Stomach (tissue), 9 donors: Measurements from ENCODE around the gene GPC4. TPM values are rescaled to one million over a fixed set of nuclear protein-coding genes. Genes with fewer than 3 reads are reported as not detected.

Source experiments
- DNase-seq, 2 donors: peaks; one replicate each; pipeline versions ENCODE4 v3.0.0 to v3.0.0-alpha.2; 2013 to 2019
- H3K27ac ChIP-seq, 5 donors: fragments of 200-600 bp in 4 of 5; sonication (generic) in 4 of 5; one replicate each; pipeline ENCODE4 v1.5.1; 2013 to 2019; ENCODE audit warnings: mild to moderate bottlenecking in 1 of 5, moderate library complexity in 1 of 5
- H3K27me3 ChIP-seq, 3 donors: fragments of 200-600 bp; sonication (generic); one replicate each; pipeline ENCODE4 v1.5.1; 2017 to 2019; ENCODE audit warnings: mixed run types in 1 of 3
- H3K36me3 ChIP-seq, 4 donors: fragments of 200-600 bp; sonication (generic); 1 replicate in 3 of 4; 2 replicates in 1 of 4; pipeline ENCODE4 v1.5.1; 2016 to 2019
- H3K4me1 ChIP-seq, 4 donors: fragments of 200-600 bp; sonication (generic); one replicate each; pipeline ENCODE4 v1.5.1; 2016 to 2019
- H3K4me3 ChIP-seq, 4 donors: fragments of 200-600 bp; sonication (generic) in 3 of 4; one replicate each; pipeline ENCODE4 v1.5.1; 2016 to 2019; ENCODE audit warnings: mild to moderate bottlenecking in 1 of 4
- H3K9me3 ChIP-seq, 4 donors: fragments of 200-600 bp; sonication (generic); one replicate each; pipeline ENCODE4 v1.5.1; 2016 to 2019
- EP300 ChIP-seq: sonication (generic); formaldehyde crosslinking; IDR thresholded peaks from one replicate; pipeline ENCODE4 v1.6.1; 2017; ENCODE audit warnings: antibody characterized with exemption
- POLR2A ChIP-seq, 4 donors: fragments of 450-650 bp; IDR thresholded peaks; one replicate each; pipeline ENCODE4 v1.6.1; 2016; ENCODE audit warnings: antibody characterized with exemption in 4 of 4, control low read depth in 2 of 4, mild to moderate bottlenecking in 1 of 4, moderate library complexity in 1 of 4
- POLR2AphosphoS5 ChIP-seq, 3 donors: sonication (generic); formaldehyde crosslinking; IDR thresholded peaks; one replicate each; pipeline ENCODE4 v1.6.1; 2016; ENCODE audit warnings: antibody characterized with exemption in 3 of 3
- WGBS, 5 donors: extraction: QIAGEN DNeasy Blood & Tissue Kit in 3 of 5; methylation state at CpG; one replicate each; pipeline versions ENCODE4 v1.1.5 to v1.1.7; 2013 to 2018; 5-methylcytosine and 5-hydroxymethylcytosine counted together
- intact Hi-C: fragments of 100-400 bp; cut with DNase I; formaldehyde crosslinking; loops from one replicate; pipeline ENCODE4 v1.15.1; 2023; ENCODE audit warnings: low total_unique reads
- polyA plus RNA-seq, 3 donors: library from polyadenylated mRNA; stranded (reverse); fragments of 200-250 nt; gene quantifications; one replicate each; pipeline ENCODE4 v1.2.3, GENCODE V29; 2013
- total RNA-seq, 5 donors: library from RNA; depleted of rRNA; stranded (reverse); fragments of >200 nt; gene quantifications; one replicate each; pipeline versions ENCODE4 v1.1.0 to v1.2.3, GENCODE V29; 2014 to 2016
- TF ChIP-seq, protein P1 (sequence below), 7 experiments: fragments of 450-650 bp in 4 of 7; fragments of 200-600 bp in 3 of 7; sonication (generic) in 3 of 7; IDR thresholded peaks; one replicate each; pipeline ENCODE4 v1.5.1; 2016 to 2019; ENCODE audit warnings: antibody characterized with exemption in 7 of 7, control low read depth in 2 of 7, mild to moderate bottlenecking in 1 of 7
- donor health status: healthy with polysubstance abuse.
- donor health status: Bipolar disorder and iron deficiency.
- donor health status: healthy.

The GPC4 gene
- total and polyA plus RNA-seq, 8 donors = 3.5 to 32.1 (median 14.7) TPM

- 33 to 58% (median 43%) methylated on average over 1 to 2 of the region's 2 CpGs for WGBS, 5 donors
- Histone ChIP-seq H3K9me3 (no peaks in the 10 kb centered on the region), H3K4me3 (no peak overlapping the region), H3K4me1 (peaks cover 0 to 28% (median 10%) of the 10 kb centered on the region in 4 donors), H3K36me3 (no peaks in the 10 kb centered on the region), H3K27ac (no peak overlapping the region), H3K27me3 (peaks cover 0 to 6% (median 0%) of the 10 kb centered on the region in 3 donors)
- no peak for DNase-seq
- TF ChIP-seq POLR2AphosphoS5 (IDR thresholded peaks at IDR 0.05) (no peak), EP300 (no peak), POLR2A (IDR thresholded peaks at IDR 0.05) (no peak)
- TF ChIP-seq, protein P1, sequence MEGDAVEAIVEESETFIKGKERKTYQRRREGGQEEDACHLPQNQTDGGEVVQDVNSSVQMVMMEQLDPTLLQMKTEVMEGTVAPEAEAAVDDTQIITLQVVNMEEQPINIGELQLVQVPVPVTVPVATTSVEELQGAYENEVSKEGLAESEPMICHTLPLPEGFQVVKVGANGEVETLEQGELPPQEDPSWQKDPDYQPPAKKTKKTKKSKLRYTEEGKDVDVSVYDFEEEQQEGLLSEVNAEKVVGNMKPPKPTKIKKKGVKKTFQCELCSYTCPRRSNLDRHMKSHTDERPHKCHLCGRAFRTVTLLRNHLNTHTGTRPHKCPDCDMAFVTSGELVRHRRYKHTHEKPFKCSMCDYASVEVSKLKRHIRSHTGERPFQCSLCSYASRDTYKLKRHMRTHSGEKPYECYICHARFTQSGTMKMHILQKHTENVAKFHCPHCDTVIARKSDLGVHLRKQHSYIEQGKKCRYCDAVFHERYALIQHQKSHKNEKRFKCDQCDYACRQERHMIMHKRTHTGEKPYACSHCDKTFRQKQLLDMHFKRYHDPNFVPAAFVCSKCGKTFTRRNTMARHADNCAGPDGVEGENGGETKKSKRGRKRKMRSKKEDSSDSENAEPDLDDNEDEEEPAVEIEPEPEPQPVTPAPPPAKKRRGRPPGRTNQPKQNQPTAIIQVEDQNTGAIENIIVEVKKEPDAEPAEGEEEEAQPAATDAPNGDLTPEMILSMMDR (IDR thresholded peaks at IDR 0.05) = no peak
- intact Hi-C loops = no loop called here
These were observed 41.8 kb downstream of the GPC4 start for GRCh38 chrX:133373386-133374079.

DNA sequence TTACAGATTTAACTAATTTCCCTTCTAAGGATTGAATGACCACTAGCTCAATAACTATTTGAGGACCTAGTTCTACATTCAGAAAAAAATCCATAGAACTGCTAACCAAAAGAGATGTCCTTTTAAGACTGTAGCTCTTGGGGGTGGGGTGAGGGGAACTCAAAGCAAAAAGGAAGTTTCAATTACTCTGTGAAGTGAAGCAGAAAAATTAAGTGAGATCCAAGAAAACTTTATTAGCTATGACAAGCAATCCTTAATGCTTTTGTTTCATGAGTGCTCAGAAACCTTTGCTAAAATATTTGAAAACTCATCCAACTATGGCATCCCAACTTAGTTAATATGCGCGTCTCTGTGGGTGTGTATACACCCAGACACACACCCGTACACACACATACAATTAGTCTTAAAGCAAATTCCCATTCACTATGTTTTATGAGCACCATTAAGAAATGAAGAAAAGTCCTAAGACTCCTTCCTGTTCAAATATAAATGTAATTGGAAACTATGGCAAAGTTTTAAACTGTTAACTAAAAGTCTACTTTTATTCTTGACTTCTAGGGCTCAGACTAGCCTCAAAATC is 44.5 kb downstream of the GPC4 start:
- WGBS, 5 donors = 86 to 100% (median 89%) methylated on average over 3 of the region's 3 CpGs
- intact Hi-C loops = no loop called here
- Histone ChIP-seq H3K27ac (no peak overlapping the region), H3K36me3 (no peaks in the 10 kb centered on the region), H3K4me3 (no peak overlapping the region), H3K9me3 (no peaks in the 10 kb centered on the region), H3K27me3 (peaks cover 0 to 9% (median 0%) of the 10 kb centered on the region in 3 donors), H3K4me1 (peaks cover 0 to 19% (median 0%) of the 10 kb centered on the region in 4 donors)
- no peak for DNase-seq
- TF ChIP-seq POLR2A (IDR thresholded peaks at IDR 0.05) = no peak
- TF ChIP-seq EP300 = no peak
- TF ChIP-seq, protein P1 (IDR thresholded peaks at IDR 0.05) = no peak
- no peak for TF ChIP-seq POLR2AphosphoS5 (IDR thresholded peaks at IDR 0.05)

DNA sequence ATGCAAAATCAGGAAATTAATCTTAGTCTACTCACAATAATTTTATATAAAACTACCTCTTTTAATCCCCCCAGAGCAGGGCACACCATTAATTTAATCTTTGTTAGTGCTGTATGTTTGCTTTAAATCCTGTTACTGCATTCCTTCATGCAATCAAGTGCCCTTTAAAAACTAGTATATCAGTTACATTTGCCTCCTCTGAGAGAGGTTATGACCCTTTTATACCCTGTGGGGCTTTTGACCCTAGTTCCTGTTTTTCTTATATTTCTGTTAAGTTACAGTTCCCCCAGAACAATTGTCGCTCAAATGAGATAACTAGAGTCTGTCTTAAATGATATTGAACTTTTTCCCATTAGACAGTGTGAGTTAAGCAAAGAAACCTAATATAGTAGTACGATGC is 46.2 kb downstream of the GPC4 start:
- peaks cover 0 to 16% (median 0%) of the 10 kb centered on the region in 4 donors for H3K4me1 ChIP-seq
- DNase-seq = no peak
- no peak overlapping the region for H3K27ac ChIP-seq
- H3K9me3 ChIP-seq = no peaks in the 10 kb centered on the region
- intact Hi-C loops = no loop called here
- no peak overlapping the region for H3K4me3 ChIP-seq
- TF ChIP-seq POLR2AphosphoS5 (IDR thresholded peaks at IDR 0.05) (no peak), POLR2A (IDR thresholded peaks at IDR 0.05) (no peak), EP300 (no peak)
- peaks cover 0 to 9% (median 0%) of the 10 kb centered on the region in 3 donors for H3K27me3 ChIP-seq
- 38 to 60% (median 50%) methylated on average over 2 of the region's 2 CpGs for WGBS, 5 donors
- no peaks in the 10 kb centered on the region for H3K36me3 ChIP-seq

DNA sequence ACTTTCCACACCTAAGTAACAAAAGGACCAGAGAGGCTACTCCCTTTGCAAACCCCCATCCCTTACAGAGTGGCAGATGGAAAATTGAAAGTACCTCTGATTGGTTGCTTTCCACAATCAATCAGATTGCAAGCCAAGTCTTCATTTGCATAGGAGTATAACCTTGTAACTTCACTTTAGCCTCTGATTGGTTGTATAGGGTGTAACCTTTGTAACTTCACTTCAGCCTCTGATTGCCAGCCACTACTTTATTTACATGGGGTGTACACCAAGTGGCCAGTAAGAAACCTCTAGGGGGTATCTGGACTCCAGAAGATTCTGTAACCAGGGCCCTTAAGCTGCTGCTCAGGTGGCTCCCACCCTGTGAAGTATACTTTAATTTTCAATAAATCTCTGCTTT is 48.6 kb downstream of the GPC4 start:
- no peak overlapping the region for H3K27ac ChIP-seq
- DNase-seq = no peak
- H3K27me3 ChIP-seq = peaks cover 0 to 9% (median 0%) of the 10 kb centered on the region in 3 donors
- peaks cover 0 to 8% (median 0%) of the 10 kb centered on the region in 4 donors for H3K4me1 ChIP-seq
- H3K9me3 ChIP-seq = no peaks in the 10 kb centered on the region
- TF ChIP-seq POLR2A (IDR thresholded peaks at IDR 0.05) = no peak
- TF ChIP-seq, protein P1 (IDR thresholded peaks at IDR 0.05) = no peak
- no peak for TF ChIP-seq EP300
- TF ChIP-seq POLR2AphosphoS5 (IDR thresholded peaks at IDR 0.05) = no peak
- no peaks in the 10 kb centered on the region for H3K36me3 ChIP-seq
- intact Hi-C loops = no loop called here
- no peak overlapping the region for H3K4me3 ChIP-seq
